GM15510 (cell line): ENCODE measurements around the gene MTG2.

Experiments used
- POLR2A ChIP-seq: IDR thresholded peaks from 3 replicates; pipeline ENCODE4 v1.6.1; 2011; ENCODE audit warnings: borderline replicate concordance; ENCODE audit not compliant: insufficient read length; ENCODE audit errors: extremely low read depth

Gene MTG2

GRCh38 chr20:62182469-62183425, at the start of gene MTG2:
TSS of gene MTG2 (plus strand) at chr20:62183028. CDS start at chr20:62193421, 10,393 bp downstream.
- TF ChIP-seq POLR2A = peak; percentile 99

- no peak for TF ChIP-seq POLR2A
Observed at GRCh38 chr20:62133051-62133845, 49.6 kb upstream of the MTG2 start.

- TF ChIP-seq POLR2A = no peak
Observed at GRCh38 chr20:62133864-62134263, 49.0 kb upstream of the MTG2 start.

GRCh38 chr20:62134735-62135231, 48.0 kb upstream of the MTG2 start:
- peak; percentile 23 for TF ChIP-seq POLR2A

GRCh38 chr20:62135573-62136266, 47.1 kb upstream of the MTG2 start:
- no peak for TF ChIP-seq POLR2A

- TF ChIP-seq POLR2A = no peak
Observed at GRCh38 chr20:62136283-62137091, 46.3 kb upstream of the MTG2 start.

GRCh38 chr20:62137092-62137384, 45.8 kb upstream of the MTG2 start:
- TF ChIP-seq POLR2A = no peak

- TF ChIP-seq POLR2A = no peak
Observed at GRCh38 chr20:62137478-62138203, 45.2 kb upstream of the MTG2 start.

- no peak for TF ChIP-seq POLR2A
Observed at GRCh38 chr20:62138204-62138543, 44.7 kb upstream of the MTG2 start.

- TF ChIP-seq POLR2A = no peak
Observed at GRCh38 chr20:62138912-62139311, 43.9 kb upstream of the MTG2 start.

- no peak for TF ChIP-seq POLR2A
Observed at GRCh38 chr20:62139636-62140035, 43.2 kb upstream of the MTG2 start.

GRCh38 chr20:62141043-62141396, 41.8 kb upstream of the MTG2 start:
- no peak for TF ChIP-seq POLR2A

- no peak for TF ChIP-seq POLR2A
Observed at GRCh38 chr20:62141397-62142251, 41.2 kb upstream of the MTG2 start.
